ENCODE data around the gene MARS1.

The MARS1 gene

GRCh38 chr12:57547288-57548012, 59.6 kb downstream of the MARS1 start:
- Histone ChIP-seq H3K4me1 (peaks cover 13% of the 10 kb centered on the region), H3K9me3 (ENCODE audit: control insufficient read depth, low read length) (no peaks in the 10 kb centered on the region), H2AFZ (peak overlapping the region; percentile 81), H3K79me2 (peaks cover 19% of the 10 kb centered on the region), H3K9ac (no peak overlapping the region), H3K36me3 (ENCODE audit: control insufficient read depth, insufficient read depth, low read length) (no peaks in the 10 kb centered on the region), H3K4me3 (ENCODE audit: low read depth, low read length) (peak overlapping the region; percentile 100), H3K27ac (no peak overlapping the region), H3K4me2 (ENCODE audit: low read length) (peak overlapping the region; percentile 61), H3K27me3 (ENCODE audit: control insufficient read depth, insufficient read depth, low read length) (no peaks in the 10 kb centered on the region)
- TF ChIP-seq, protein P1, sequence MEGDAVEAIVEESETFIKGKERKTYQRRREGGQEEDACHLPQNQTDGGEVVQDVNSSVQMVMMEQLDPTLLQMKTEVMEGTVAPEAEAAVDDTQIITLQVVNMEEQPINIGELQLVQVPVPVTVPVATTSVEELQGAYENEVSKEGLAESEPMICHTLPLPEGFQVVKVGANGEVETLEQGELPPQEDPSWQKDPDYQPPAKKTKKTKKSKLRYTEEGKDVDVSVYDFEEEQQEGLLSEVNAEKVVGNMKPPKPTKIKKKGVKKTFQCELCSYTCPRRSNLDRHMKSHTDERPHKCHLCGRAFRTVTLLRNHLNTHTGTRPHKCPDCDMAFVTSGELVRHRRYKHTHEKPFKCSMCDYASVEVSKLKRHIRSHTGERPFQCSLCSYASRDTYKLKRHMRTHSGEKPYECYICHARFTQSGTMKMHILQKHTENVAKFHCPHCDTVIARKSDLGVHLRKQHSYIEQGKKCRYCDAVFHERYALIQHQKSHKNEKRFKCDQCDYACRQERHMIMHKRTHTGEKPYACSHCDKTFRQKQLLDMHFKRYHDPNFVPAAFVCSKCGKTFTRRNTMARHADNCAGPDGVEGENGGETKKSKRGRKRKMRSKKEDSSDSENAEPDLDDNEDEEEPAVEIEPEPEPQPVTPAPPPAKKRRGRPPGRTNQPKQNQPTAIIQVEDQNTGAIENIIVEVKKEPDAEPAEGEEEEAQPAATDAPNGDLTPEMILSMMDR (IDR thresholded peaks at IDR 0.05) = no peak

GRCh38 chr12:57548013-57548315, 60.1 kb downstream of the MARS1 start:
- H3K4me3 ChIP-seq (ENCODE audit: low read depth, low read length) = no peak overlapping the region
- no peak overlapping the region for H3K27ac ChIP-seq
- TF ChIP-seq, protein P1 (IDR thresholded peaks at IDR 0.05) = no peak

DNA sequence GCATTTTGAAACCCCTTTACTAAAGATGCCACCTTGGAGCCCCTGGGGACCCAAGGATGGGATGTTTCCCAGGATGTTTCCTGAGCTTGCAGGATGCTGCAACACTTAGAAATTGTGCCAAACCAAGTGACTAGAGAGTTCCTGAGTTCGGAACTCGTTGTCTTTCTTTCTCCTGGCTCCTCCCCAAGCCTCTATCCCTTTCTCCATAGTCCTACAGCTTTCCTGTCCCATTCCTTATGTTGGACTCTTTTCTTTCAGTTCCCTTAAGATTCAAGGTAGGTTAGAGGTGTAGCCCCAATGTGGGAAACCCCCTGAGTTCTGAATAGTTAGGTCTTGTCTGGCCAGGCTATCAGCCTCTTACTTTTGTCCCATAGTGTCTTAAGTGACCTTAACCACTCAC, 60.6 kb downstream of the MARS1 start:
- Histone ChIP-seq H3K27ac (no peak overlapping the region), H3K9ac (no peak overlapping the region), H2AFZ (no peak overlapping the region), H3K4me3 (ENCODE audit: low read depth, low read length) (no peak overlapping the region), H3K27me3 (ENCODE audit: control insufficient read depth, insufficient read depth, low read length) (no peaks in the 10 kb centered on the region), H3K79me2 (peaks cover 19% of the 10 kb centered on the region), H3K36me3 (ENCODE audit: control insufficient read depth, insufficient read depth, low read length) (no peaks in the 10 kb centered on the region), H3K9me3 (ENCODE audit: control insufficient read depth, low read length) (no peaks in the 10 kb centered on the region), H3K4me1 (peaks cover 13% of the 10 kb centered on the region), H3K4me2 (ENCODE audit: low read length) (no peak overlapping the region)
- TF ChIP-seq, protein P1 (IDR thresholded peaks at IDR 0.05) = no peak

More at GRCh38 chr12:57548013-57548315, 60.1 kb downstream of the MARS1 start:
- no peak overlapping the region for H3K4me2 ChIP-seq (ENCODE audit: low read length)
- H2AFZ ChIP-seq = no peak overlapping the region
- H3K9me3 ChIP-seq (ENCODE audit: control insufficient read depth, low read length) = no peaks in the 10 kb centered on the region
- peaks cover 13% of the 10 kb centered on the region for H3K4me1 ChIP-seq
- H3K79me2 ChIP-seq = peaks cover 19% of the 10 kb centered on the region
- no peak overlapping the region for H3K9ac ChIP-seq
- H3K36me3 ChIP-seq (ENCODE audit: control insufficient read depth, insufficient read depth, low read length) = no peaks in the 10 kb centered on the region
- H3K27me3 ChIP-seq (ENCODE audit: control insufficient read depth, insufficient read depth, low read length) = no peaks in the 10 kb centered on the region

- H3K4me1 ChIP-seq = peaks cover 13% of the 10 kb centered on the region
- peaks cover 19% of the 10 kb centered on the region for H3K79me2 ChIP-seq
- H3K27me3 ChIP-seq (ENCODE audit: control insufficient read depth, insufficient read depth, low read length) = no peaks in the 10 kb centered on the region
- peak overlapping the region; percentile 88 for H3K4me2 ChIP-seq (ENCODE audit: low read length)
- no peak overlapping the region for H3K9ac ChIP-seq
- TF ChIP-seq, protein P1 (IDR thresholded peaks at IDR 0.05) = no peak
- peak overlapping the region; percentile 64 for H3K4me3 ChIP-seq (ENCODE audit: low read depth, low read length)
- H3K27ac ChIP-seq = no peak overlapping the region
- peak overlapping the region; percentile 96 for H2AFZ ChIP-seq
- no peaks in the 10 kb centered on the region for H3K9me3 ChIP-seq (ENCODE audit: control insufficient read depth, low read length)
- no peaks in the 10 kb centered on the region for H3K36me3 ChIP-seq (ENCODE audit: control insufficient read depth, insufficient read depth, low read length)
Observed at GRCh38 chr12:57549203-57549908, 61.5 kb downstream of the MARS1 start.
